GM18951 (cell line): ENCODE results near the gene NFATC2.
"Not testable (repeated sequence)": the region's sequence is repeated elsewhere in the genome, so short reads cannot be mapped to it uniquely, and the experiment has no call there.

Experiments
- POLR2A ChIP-seq: IDR thresholded peaks from 4 replicates; pipeline ENCODE4 v1.6.1; 2011; ENCODE audit warnings: mild to moderate bottlenecking; ENCODE audit not compliant: insufficient read length, insufficient read depth; ENCODE audit errors: extremely low read depth
- in situ Hi-C: fragments of 300-500 bp; cut with MboI; formaldehyde crosslinking; loops from one replicate; pipeline ENCODE4 v1.12.0; 2022; ENCODE audit warnings: low sequenced_read_pairs, mixed read lengths, inconsistent platforms; ENCODE audit not compliant: unreplicated experiment

The NFATC2 gene

GRCh38 chr20:51354769-51355319 lies 187.7 kb downstream of the NFATC2 start:
- no peak for TF ChIP-seq POLR2A
- in situ Hi-C loops = no loop called here

GRCh38 chr20:51354191-51354768 lies 188.2 kb downstream of the NFATC2 start:
- no peak for TF ChIP-seq POLR2A
- in situ Hi-C loops = no loop called here

- no peak for TF ChIP-seq POLR2A
- in situ Hi-C loops = no loop called here
Observed at GRCh38 chr20:51353491-51353890, 189.0 kb downstream of the NFATC2 start.

GRCh38 chr20:51352791-51353190 lies 189.7 kb downstream of the NFATC2 start:
- no peak for TF ChIP-seq POLR2A
- in situ Hi-C loops = no loop called here

GRCh38 chr20:51350941-51351631 lies 191.4 kb downstream of the NFATC2 start:
- TF ChIP-seq POLR2A = no peak

GRCh38 chr20:51348876-51349275 lies 193.6 kb downstream of the NFATC2 start:
- TF ChIP-seq POLR2A = no peak
- in situ Hi-C loops = no loop called here

More at GRCh38 chr20:51350941-51351631, 191.4 kb downstream of the NFATC2 start:
- in situ Hi-C loops = no loop called here

GRCh38 chr20:51347831-51348230 lies 194.7 kb downstream of the NFATC2 start:
- no peak for TF ChIP-seq POLR2A
- in situ Hi-C loops = no loop called here

GRCh38 chr20:51346686-51347485 lies 195.6 kb downstream of the NFATC2 start:
- no peak for TF ChIP-seq POLR2A
- in situ Hi-C loops = no loop called here

- in situ Hi-C loops = no loop called here
- TF ChIP-seq POLR2A = no peak
Observed at GRCh38 chr20:51345601-51346101, 196.9 kb downstream of the NFATC2 start.

GRCh38 chr20:51343802-51344201 lies 198.7 kb downstream of the NFATC2 start:
- in situ Hi-C loops = not testable (repeated sequence)

- in situ Hi-C loops = no loop called here
- no peak for TF ChIP-seq POLR2A
Observed at GRCh38 chr20:51342510-51343236, 199.8 kb downstream of the NFATC2 start.

- TF ChIP-seq POLR2A = no peak
- in situ Hi-C loops = no loop called here
Observed at GRCh38 chr20:51341581-51341980, 200.9 kb downstream of the NFATC2 start.

- in situ Hi-C loops = no loop called here
- TF ChIP-seq POLR2A = no peak
Observed at GRCh38 chr20:51340451-51340840, 202.1 kb downstream of the NFATC2 start.
